ENCODE results near the gene ABCD1. TPM values are rescaled to one million over a fixed set of nuclear protein-coding genes. Genes with fewer than 3 reads are reported as not detected.
"Not testable (repeated sequence)": the region's sequence is repeated elsewhere in the genome, so short reads cannot be mapped to it uniquely, and the experiment has no call there.

The ABCD1 gene
- total RNA-seq, 1 donor from 2014 or later: 12.6 TPM

DNA sequence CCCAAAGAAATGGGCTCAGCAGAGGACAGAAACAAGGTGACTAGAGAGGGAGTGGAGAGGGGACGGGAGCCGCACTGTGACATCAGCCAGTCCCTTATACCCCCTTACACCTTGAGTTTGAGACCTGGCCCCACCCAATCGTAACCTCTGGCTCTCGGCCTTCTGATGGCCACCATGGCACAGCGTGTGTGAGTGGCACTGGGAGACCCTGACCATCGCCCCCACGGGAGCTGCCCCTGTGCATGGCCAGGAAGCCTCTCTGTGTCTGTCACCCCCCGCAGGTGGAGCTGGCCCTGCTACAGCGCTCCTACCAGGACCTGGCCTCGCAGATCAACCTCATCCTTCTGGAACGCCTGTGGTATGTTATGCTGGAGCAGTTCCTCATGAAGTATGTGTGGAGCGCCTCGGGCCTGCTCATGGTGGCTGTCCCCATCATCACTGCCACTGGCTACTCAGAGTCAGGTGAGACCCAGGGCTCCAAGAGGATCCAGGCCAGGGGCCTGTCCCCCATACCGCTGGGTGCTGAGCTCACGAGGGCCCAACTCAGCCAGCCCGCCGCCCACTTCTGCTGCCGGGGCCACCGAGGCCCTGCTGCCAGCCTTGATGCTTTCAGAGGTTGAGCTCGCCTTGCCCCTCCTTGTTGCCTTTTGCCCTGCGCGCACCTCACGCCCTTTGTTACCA, 4.4 kb downstream of the ABCD1 start:
- no peak for DNase-seq (ENCODE audit: low read depth)
- no peak for TF ChIP-seq CTCF (conservative IDR thresholded peaks at IDR 0.05; ENCODE audit: low read depth, low read length)
- no peak overlapping the region for H3K4me3 ChIP-seq (ENCODE audit: low read depth, low read length)

DNA sequence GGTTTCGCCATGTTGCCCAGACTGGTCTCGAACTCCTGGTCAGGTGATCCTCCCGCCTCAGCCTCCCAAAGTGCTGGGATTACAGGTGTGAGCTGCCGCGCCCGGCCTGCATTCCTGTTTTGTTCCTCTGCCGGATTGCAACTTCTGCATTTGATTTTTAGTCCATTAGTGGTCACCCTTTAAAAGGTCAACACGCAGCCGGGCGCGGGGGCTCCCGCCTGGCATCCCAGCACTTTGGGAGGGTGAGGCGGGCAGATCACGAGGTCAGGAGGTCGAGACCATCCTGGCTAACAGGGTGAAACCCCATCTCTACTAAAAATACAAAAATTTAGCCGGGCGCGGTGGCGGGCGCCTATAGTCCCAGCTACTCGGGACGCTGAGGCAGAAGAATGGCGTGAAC, 5.5 kb downstream of the ABCD1 start:
- not testable (repeated sequence) for H3K4me3 ChIP-seq (ENCODE audit: low read depth, low read length); DNase-seq (ENCODE audit: low read depth)

GRCh38 chrX:153731117-153731844, 6.6 kb downstream of the ABCD1 start:
- DNase-seq (ENCODE audit: low read depth): no peak
- no peak for TF ChIP-seq CTCF (conservative IDR thresholded peaks at IDR 0.05; ENCODE audit: low read depth, low read length)
- no peak overlapping the region for H3K4me3 ChIP-seq (ENCODE audit: low read depth, low read length)

DNA sequence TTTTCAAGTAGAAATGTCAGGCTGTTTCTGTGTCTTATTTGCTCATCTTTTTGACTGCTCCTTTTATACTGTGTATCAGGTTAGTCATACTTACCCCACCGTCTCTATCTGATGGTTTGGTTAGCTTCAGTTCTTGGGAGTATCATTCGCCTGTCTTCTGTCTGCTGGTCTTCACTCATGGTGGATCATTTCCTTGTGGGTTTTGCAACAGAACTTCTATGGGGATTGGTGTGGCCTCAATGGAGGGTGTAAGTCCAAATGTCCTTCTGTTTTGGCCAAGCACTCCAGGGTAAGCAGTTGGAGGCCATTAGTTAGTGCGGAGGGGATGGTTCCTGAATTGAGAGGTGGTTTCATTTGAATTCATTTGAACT, 7.2 kb downstream of the ABCD1 start:
- DNase-seq (ENCODE audit: low read depth): no peak
- H3K4me3 ChIP-seq (ENCODE audit: low read depth, low read length): no peak overlapping the region
- no peak for TF ChIP-seq CTCF (conservative IDR thresholded peaks at IDR 0.05; ENCODE audit: low read depth, low read length)

DNA sequence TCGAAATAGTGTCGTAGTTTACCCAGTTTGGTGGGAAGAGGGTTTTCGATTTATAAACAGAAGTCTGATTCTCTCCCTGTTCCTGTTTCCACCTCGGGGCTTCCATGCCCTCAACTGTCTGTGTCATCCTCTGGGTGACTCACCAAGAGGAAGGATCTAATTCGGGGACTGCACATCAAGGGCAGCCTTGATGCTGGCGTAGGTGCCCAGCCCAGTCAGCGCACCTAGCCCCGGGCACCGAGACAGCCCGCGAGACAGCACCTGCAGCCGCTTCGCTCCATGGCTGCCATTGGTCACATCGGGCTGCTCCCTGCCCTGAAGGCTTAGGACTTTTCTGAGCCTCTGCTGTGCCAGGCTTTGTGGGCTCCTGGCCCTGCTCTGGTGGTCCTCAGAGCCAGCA, 7.7 kb downstream of the ABCD1 start:
- TF ChIP-seq CTCF (conservative IDR thresholded peaks at IDR 0.05; ENCODE audit: low read depth, low read length): no peak
- no peak overlapping the region for H3K4me3 ChIP-seq (ENCODE audit: low read depth, low read length)
- no peak for DNase-seq (ENCODE audit: low read depth)

GRCh38 chrX:153733651-153734240, 9.1 kb downstream of the ABCD1 start:
- no peak for TF ChIP-seq CTCF (conservative IDR thresholded peaks at IDR 0.05; ENCODE audit: low read depth, low read length)
- no peak for DNase-seq (ENCODE audit: low read depth)
- H3K4me3 ChIP-seq (ENCODE audit: low read depth, low read length): no peak overlapping the region

DNA sequence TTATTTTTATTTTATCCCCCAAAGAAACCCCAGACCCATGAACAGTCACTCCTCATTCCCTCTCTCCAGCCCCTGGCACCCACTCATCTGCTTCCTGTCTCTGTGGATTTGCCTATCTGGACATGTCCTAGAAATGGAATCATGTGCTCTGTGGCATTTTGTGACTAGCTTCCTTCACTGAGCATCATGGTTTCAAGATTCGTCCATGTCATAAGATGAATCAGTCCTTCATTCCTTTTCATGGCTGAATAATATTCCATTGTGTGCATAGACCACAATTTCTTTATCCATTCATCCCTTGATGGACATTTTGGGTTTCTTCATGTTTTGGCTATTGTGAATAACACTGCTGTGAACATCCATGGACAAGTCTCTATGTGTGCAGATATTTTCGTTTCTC, 10.2 kb downstream of the ABCD1 start:
- DNase-seq (ENCODE audit: low read depth): no peak
- TF ChIP-seq CTCF (conservative IDR thresholded peaks at IDR 0.05; ENCODE audit: low read depth, low read length): no peak
- no peak overlapping the region for H3K4me3 ChIP-seq (ENCODE audit: low read depth, low read length)
